ENCODE measurements around the gene BAK1.
"Not testable (repeated sequence)": the region's sequence is repeated elsewhere in the genome, so short reads cannot be mapped to it uniquely, and the experiment has no call there.

BAK1 gene

GRCh38 chr6:33585403-33586107 is 5.5 kb upstream of the BAK1 start:
- DNase-seq: peak; percentile 42

DNA sequence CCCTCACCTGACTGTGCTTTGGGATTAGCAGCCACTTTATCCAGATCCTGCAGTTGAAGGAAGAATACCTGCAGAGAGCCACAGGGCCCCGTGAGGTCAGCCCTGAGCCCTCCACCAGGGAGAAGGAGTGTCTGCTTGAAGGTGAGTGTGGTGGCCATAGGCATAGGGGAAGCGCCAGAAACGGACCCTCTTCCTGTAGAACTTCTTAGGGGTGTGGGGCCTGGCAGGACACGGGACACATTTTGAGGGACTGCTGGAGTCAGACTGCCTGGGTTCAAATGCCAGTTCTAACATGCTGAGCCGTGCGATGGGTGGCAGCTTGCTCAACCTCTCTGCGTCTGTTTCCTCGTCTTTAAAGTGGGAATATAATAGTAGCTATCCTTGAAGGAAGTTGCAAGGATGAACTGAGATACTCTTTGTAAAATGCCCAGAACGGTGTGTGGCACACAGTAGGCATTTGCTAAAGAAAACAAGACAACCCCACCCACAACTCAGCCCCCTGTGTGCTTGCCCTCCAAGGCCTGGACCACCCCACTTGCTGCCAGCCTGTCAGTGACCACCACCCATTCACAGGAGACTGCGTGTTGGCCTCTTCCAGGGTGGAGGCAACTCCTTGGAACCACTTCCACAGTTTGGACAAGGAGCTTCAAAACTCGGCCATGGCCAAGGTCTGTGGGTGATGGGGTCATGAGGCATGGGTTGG is 4.8 kb upstream of the BAK1 start:
- DNase-seq: no peak

- DNase-seq: no peak
Measured at GRCh38 chr6:33583591-33584155, 3.6 kb upstream of the BAK1 start.

GRCh38 chr6:33581186-33581585 is 1.1 kb upstream of the BAK1 start:
- no peak for DNase-seq

DNA sequence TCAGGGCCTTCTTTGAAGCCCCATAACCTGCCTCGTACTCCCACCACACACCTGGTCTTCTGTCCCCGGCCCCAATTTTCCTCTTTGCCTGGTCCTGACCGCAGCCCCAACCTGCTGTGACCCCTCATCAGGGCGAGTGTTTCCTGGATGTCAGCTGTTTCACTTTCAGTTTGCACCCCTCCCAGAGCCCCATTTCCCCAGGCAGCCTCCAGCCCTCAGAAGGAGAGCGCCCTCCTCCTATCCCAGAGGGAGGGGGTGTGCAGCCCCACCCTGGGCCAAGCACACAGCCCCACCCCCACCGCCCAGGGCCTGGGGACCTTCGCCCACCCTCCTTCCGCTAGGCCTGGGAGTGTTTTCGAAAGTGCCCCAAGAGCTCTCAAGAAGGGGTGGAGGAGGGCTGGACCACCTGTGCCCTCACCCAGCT is 1.5 kb downstream of the BAK1 start:
- DNase-seq: no peak

DNA sequence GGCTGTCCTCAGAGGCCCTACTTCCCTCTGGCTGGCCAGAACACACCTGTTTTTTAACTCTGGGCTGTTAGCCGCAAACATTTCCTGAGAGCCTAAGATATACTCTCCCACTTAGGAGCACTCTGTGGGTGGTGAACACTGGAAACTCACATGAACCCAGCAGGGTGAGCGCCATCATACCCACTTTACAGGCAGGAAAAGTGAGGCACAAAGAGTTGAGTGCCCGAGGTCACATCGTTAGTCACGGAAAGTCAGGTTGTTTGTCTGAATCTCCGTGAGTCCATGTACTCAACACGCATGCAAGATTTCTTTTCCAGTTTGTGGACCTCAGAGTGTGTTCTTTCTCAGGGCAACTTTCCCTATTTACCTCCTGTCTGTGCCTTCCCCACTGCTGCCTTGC is 1.9 kb downstream of the BAK1 start:
- no peak for DNase-seq

DNA sequence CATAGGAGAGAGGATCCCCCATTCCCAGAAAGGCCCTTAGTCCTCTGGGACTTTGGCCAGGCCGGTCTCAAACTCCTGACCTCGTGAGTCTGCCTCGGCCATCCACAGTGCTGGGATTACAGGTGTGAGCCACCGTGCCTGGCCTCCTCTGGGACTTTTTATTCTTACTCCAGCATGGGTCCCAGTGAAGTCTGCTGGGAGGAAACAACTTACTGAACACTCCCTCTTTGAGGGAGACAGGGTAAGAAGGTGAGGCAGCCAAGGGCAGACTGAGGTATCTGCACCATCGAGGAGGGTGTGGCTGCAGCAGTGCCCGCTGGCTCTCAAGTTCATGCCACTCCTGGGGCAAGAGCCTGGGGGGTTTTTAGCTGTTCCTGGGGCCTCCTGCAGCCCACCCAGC is 2.4 kb downstream of the BAK1 start:
- DNase-seq: no peak

- no peak for DNase-seq
Measured at GRCh38 chr6:33577106-33577535, 3.0 kb downstream of the BAK1 start.

DNA sequence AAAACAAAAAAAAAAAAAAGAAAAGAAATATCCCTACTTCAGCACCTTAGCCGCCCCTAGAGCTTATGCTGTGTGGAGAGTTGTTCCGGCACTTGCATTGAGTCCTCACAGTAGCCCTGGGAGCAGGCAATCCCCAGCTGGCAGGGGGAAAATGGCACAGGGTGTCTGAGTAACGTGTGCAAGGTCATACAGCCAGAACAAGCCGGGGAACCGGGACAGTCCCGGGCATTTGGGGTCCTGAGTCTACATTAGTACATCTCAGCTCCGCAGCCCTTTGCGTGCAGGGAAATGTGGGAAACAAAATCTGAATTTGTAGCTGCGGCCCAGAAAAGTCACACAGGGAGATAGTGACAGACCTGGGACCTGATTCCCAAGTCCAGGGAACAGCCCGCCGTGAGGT is 3.4 kb downstream of the BAK1 start:
- no peak for DNase-seq

GRCh38 chr6:33575211-33575610 is 4.9 kb downstream of the BAK1 start:
- DNase-seq: no peak

- DNase-seq: no peak
Measured at GRCh38 chr6:33571637-33572316, 8.3 kb downstream of the BAK1 start.

DNA sequence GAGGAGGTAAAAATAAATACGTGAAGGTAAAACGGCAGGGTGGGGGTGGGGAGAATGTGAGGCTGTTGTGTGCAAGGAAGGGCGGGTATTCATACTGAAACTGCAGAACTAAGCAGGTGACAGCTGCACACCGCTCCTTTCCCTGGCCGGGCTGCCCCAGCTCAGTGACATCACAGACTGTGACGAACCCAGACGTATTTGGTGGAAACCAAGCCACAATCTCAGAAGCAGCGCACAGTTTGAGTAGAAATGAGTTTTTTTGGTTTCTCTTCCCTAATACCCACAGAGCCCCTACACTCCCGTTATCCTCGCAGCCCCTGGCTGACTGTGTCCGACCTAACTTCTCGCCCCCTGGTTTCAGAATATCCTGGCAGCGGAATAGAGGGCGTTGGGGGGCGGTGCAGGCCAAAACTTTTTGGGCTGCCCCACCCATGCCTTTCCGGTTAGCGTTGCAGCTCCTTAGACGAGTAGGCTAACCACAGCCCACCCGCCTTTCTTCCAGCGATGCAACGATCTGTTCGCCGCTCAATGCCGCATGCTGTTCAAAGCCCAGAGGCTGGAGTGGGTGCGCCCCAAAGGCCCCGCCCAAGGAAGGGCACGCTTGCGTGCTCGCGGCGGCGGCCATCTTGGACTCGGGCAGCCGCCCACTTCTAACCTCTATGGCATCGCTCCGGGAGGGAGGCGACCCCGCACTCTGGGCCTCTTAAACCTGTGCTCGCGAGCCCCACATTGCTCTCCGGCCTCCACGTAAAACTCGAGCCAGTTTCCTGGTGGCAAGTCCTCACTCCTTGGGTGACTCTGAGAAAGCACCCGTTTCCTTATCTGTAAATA is 9.1 kb downstream of the BAK1 start:
- peak; percentile 70 for DNase-seq

- no peak for DNase-seq
Measured at GRCh38 chr6:33568826-33569570, 11.1 kb downstream of the BAK1 start.

GRCh38 chr6:33567836-33568235 is 12.2 kb downstream of the BAK1 start:
- DNase-seq: no peak

GRCh38 chr6:33566182-33567084 is 13.6 kb downstream of the BAK1 start:
- DNase-seq: no peak

GRCh38 chr6:33558801-33559200 is 21.3 kb downstream of the BAK1 start:
- DNase-seq: no peak

GRCh38 chr6:33557376-33557775 is 22.7 kb downstream of the BAK1 start:
- DNase-seq: no peak

- DNase-seq: not testable (repeated sequence)
Measured at GRCh38 chr6:33552883-33553282, 27.2 kb downstream of the BAK1 start.

DNA sequence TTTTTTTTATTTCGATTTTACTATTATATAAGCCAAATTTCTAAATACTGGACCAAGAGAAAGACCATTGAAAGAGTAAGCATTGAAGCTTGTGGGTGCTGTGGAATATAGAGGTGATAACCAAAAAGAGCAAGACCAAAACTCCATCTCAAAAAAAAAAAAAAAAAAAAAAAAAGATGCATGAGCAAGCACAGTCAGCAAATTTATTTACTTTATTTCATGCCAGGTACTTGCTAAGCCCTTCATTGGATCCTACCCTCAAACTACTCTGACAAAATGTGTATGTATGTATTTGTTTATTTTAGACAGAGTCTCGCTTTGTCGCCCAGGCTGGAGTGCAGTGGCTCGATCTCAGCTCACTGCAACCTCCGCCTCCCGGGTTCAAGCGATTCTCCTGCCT is 27.8 kb downstream of the BAK1 start:
- no peak for DNase-seq

GRCh38 chr6:33551538-33551937 is 28.5 kb downstream of the BAK1 start:
- no peak for DNase-seq

- no peak for DNase-seq
Measured at GRCh38 chr6:33549896-33550295, 30.2 kb downstream of the BAK1 start.

All from NCI-H1092 treated with DMSO at 0.1 percent for 48 hours (cell line).